Measurements from ENCODE around the gene OR13C5.

OR13C5 gene

GRCh38 chr9:104580562-104580961 lies 18.7 kb downstream of the OR13C5 start:
- Histone ChIP-seq H3K4me1 (ENCODE audit: low read length) (no peaks in the 10 kb centered on the region), H3K4me2 (ENCODE audit: low read length) (no peak overlapping the region), H3K79me2 (ENCODE audit: low read length) (no peaks in the 10 kb centered on the region), H3K4me3 (ENCODE audit: low read length) (no peak overlapping the region), H3K9me3 (ENCODE audit: insufficient read depth, low read length) (no peaks in the 10 kb centered on the region), H3K27me3 (ENCODE audit: low read depth, low read length) (no peaks in the 10 kb centered on the region), H3K27ac (ENCODE audit: low read length) (no peak overlapping the region), H3K36me3 (replicated peaks; ENCODE audit: low read depth, low read length) (no peaks in the 10 kb centered on the region), H2AFZ (ENCODE audit: low read depth, low read length) (no peak overlapping the region), H4K20me1 (ENCODE audit: insufficient read depth, low read length) (no peaks in the 10 kb centered on the region), H3K9ac (ENCODE audit: low read length) (no peak overlapping the region)
- TF ChIP-seq CTCF (IDR thresholded peaks at IDR 0.05; ENCODE audit: low read depth, low read length) (no peak), EZH2phosphoT487 (IDR thresholded peaks at IDR 0.05; ENCODE audit: low read depth) (no peak)

- H3K4me1 ChIP-seq (ENCODE audit: low read length): no peaks in the 10 kb centered on the region
- no peak overlapping the region for H3K9ac ChIP-seq (ENCODE audit: low read length)
- H2AFZ ChIP-seq (ENCODE audit: low read depth, low read length): no peak overlapping the region
- H3K4me3 ChIP-seq (ENCODE audit: low read length): no peak overlapping the region
- H3K27me3 ChIP-seq (ENCODE audit: low read depth, low read length): no peaks in the 10 kb centered on the region
- no peaks in the 10 kb centered on the region for H4K20me1 ChIP-seq (ENCODE audit: insufficient read depth, low read length)
- no peak overlapping the region for H3K27ac ChIP-seq (ENCODE audit: low read length)
- no peaks in the 10 kb centered on the region for H3K36me3 ChIP-seq (replicated peaks; ENCODE audit: low read depth, low read length)
- no peaks in the 10 kb centered on the region for H3K9me3 ChIP-seq (ENCODE audit: insufficient read depth, low read length)
- TF ChIP-seq EZH2phosphoT487 (IDR thresholded peaks at IDR 0.05; ENCODE audit: low read depth) (no peak), CTCF (IDR thresholded peaks at IDR 0.05; ENCODE audit: low read depth, low read length) (no peak)
- no peaks in the 10 kb centered on the region for H3K79me2 ChIP-seq (ENCODE audit: low read length)
- no peak overlapping the region for H3K4me2 ChIP-seq (ENCODE audit: low read length)
Observed at GRCh38 chr9:104577263-104577662, 21.9 kb downstream of the OR13C5 start.

- no peak overlapping the region for H3K4me2 ChIP-seq (ENCODE audit: low read length)
- H3K27ac ChIP-seq (ENCODE audit: low read length): no peak overlapping the region
- no peak for TF ChIP-seq EZH2phosphoT487 (IDR thresholded peaks at IDR 0.05; ENCODE audit: low read depth)
- TF ChIP-seq CTCF (IDR thresholded peaks at IDR 0.05; ENCODE audit: low read depth, low read length): no peak
- H4K20me1 ChIP-seq (ENCODE audit: insufficient read depth, low read length): no peaks in the 10 kb centered on the region
- H3K9me3 ChIP-seq (ENCODE audit: insufficient read depth, low read length): no peaks in the 10 kb centered on the region
- H3K36me3 ChIP-seq (replicated peaks; ENCODE audit: low read depth, low read length): no peaks in the 10 kb centered on the region
- H3K27me3 ChIP-seq (ENCODE audit: low read depth, low read length): no peaks in the 10 kb centered on the region
- H3K9ac ChIP-seq (ENCODE audit: low read length): no peak overlapping the region
- H2AFZ ChIP-seq (ENCODE audit: low read depth, low read length): no peak overlapping the region
- H3K4me1 ChIP-seq (ENCODE audit: low read length): no peaks in the 10 kb centered on the region
- H3K79me2 ChIP-seq (ENCODE audit: low read length): no peaks in the 10 kb centered on the region
- no peak overlapping the region for H3K4me3 ChIP-seq (ENCODE audit: low read length)
Observed at GRCh38 chr9:104575456-104575855, 23.8 kb downstream of the OR13C5 start.

GRCh38 chr9:104572612-104573011 lies 26.6 kb downstream of the OR13C5 start:
- Histone ChIP-seq H3K79me2 (ENCODE audit: low read length) (no peaks in the 10 kb centered on the region), H2AFZ (ENCODE audit: low read depth, low read length) (no peak overlapping the region), H3K4me1 (ENCODE audit: low read length) (no peaks in the 10 kb centered on the region), H3K27me3 (ENCODE audit: low read depth, low read length) (no peaks in the 10 kb centered on the region), H3K9me3 (ENCODE audit: insufficient read depth, low read length) (no peaks in the 10 kb centered on the region), H3K9ac (ENCODE audit: low read length) (no peak overlapping the region), H3K36me3 (replicated peaks; ENCODE audit: low read depth, low read length) (no peaks in the 10 kb centered on the region), H3K4me3 (ENCODE audit: low read length) (no peak overlapping the region), H4K20me1 (ENCODE audit: insufficient read depth, low read length) (no peaks in the 10 kb centered on the region), H3K4me2 (ENCODE audit: low read length) (no peak overlapping the region), H3K27ac (ENCODE audit: low read length) (no peak overlapping the region)
- TF ChIP-seq EZH2phosphoT487 (IDR thresholded peaks at IDR 0.05; ENCODE audit: low read depth) (no peak), CTCF (IDR thresholded peaks at IDR 0.05; ENCODE audit: low read depth, low read length) (no peak)

Data from OCI-LY3 (cell line).